ENCODE measurements around the gene RUNX3.

Gene RUNX3

GRCh38 chr1:24903011-24903461 lies 27.0 kb downstream of the RUNX3 start:
- Histone ChIP-seq H3K9me3 (ENCODE audit: control insufficient read depth, insufficient read depth, low read length) (no peaks in the 10 kb centered on the region), H3K36me3 (ENCODE audit: control insufficient read depth, low read length) (peaks cover 18% of the 10 kb centered on the region), H3K27ac (ENCODE audit: low read depth, low read length) (no peak overlapping the region), H3K27me3 (ENCODE audit: control insufficient read depth, low read length) (no peaks in the 10 kb centered on the region), H3K9me2 (replicated peaks; ENCODE audit: control insufficient read depth, low read length) (no peaks in the 10 kb centered on the region), H3K4me2 (ENCODE audit: low read length) (no peak overlapping the region), H3K4me1 (ENCODE audit: control insufficient read depth, low read length) (no peaks in the 10 kb centered on the region), H3F3A (ENCODE audit: control insufficient read depth, insufficient read depth) (no peaks in the 10 kb centered on the region), H4K20me1 (ENCODE audit: control insufficient read depth, insufficient read depth, low read depth, low read length) (no peaks in the 10 kb centered on the region; the same call in 1 of the 2 replicates), H3K79me2 (ENCODE audit: control insufficient read depth, low read length) (no peaks in the 10 kb centered on the region), H3K4me3 (ENCODE audit: low read length) (no peak overlapping the region)
- TF ChIP-seq, protein P1, sequence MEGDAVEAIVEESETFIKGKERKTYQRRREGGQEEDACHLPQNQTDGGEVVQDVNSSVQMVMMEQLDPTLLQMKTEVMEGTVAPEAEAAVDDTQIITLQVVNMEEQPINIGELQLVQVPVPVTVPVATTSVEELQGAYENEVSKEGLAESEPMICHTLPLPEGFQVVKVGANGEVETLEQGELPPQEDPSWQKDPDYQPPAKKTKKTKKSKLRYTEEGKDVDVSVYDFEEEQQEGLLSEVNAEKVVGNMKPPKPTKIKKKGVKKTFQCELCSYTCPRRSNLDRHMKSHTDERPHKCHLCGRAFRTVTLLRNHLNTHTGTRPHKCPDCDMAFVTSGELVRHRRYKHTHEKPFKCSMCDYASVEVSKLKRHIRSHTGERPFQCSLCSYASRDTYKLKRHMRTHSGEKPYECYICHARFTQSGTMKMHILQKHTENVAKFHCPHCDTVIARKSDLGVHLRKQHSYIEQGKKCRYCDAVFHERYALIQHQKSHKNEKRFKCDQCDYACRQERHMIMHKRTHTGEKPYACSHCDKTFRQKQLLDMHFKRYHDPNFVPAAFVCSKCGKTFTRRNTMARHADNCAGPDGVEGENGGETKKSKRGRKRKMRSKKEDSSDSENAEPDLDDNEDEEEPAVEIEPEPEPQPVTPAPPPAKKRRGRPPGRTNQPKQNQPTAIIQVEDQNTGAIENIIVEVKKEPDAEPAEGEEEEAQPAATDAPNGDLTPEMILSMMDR (IDR thresholded peaks at IDR 0.05; ENCODE audit: low read depth, low read length, poor library complexity, severe bottlenecking), result no peak
- TF ChIP-seq EZH2phosphoT487 (IDR thresholded peaks at IDR 0.05; ENCODE audit: borderline replicate concordance, low read length), result no peak

DNA sequence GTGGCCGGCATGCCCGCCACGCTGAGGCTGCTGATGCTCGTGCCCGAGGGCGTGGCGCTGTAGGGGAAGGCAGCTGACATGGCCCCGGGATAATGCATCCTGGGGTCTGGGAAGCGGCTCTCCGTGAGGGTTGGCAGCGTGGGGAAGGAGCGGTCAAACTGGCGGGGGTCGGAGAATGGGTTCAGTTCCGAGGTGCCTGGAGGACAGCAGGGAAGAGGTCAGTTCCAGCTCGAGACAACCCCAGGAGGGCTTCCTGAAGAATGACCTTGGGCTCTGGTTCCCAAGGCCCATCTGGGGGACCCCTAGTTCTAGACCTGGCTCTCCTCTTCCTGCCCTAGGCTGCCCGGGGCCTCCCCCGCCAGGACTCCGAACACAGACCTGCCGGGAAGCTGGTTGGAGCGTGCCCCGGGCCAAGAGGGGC lies 27.6 kb downstream of the RUNX3 start:
- no peaks in the 10 kb centered on the region; the same call in 1 of the 2 replicates for H4K20me1 ChIP-seq (ENCODE audit: control insufficient read depth, insufficient read depth, low read depth, low read length)
- H3K4me2 ChIP-seq (ENCODE audit: low read length), result no peak overlapping the region
- no peak overlapping the region for H3K27ac ChIP-seq (ENCODE audit: low read depth, low read length)
- H3K36me3 ChIP-seq (ENCODE audit: control insufficient read depth, low read length), result peaks cover 18% of the 10 kb centered on the region
- no peaks in the 10 kb centered on the region for H3K9me3 ChIP-seq (ENCODE audit: control insufficient read depth, insufficient read depth, low read length)
- no peaks in the 10 kb centered on the region for H3K9me2 ChIP-seq (replicated peaks; ENCODE audit: control insufficient read depth, low read length)
- no peaks in the 10 kb centered on the region for H3K27me3 ChIP-seq (ENCODE audit: control insufficient read depth, low read length)
- no peaks in the 10 kb centered on the region for H3F3A ChIP-seq (ENCODE audit: control insufficient read depth, insufficient read depth)
- H3K79me2 ChIP-seq (ENCODE audit: control insufficient read depth, low read length), result no peaks in the 10 kb centered on the region
- TF ChIP-seq, protein P1 (IDR thresholded peaks at IDR 0.05; ENCODE audit: low read depth, low read length, poor library complexity, severe bottlenecking), result no peak
- no peak for TF ChIP-seq EZH2phosphoT487 (IDR thresholded peaks at IDR 0.05; ENCODE audit: borderline replicate concordance, low read length)
- H3K4me3 ChIP-seq (ENCODE audit: low read length), result no peak overlapping the region
- H3K4me1 ChIP-seq (ENCODE audit: control insufficient read depth, low read length), result no peaks in the 10 kb centered on the region

GRCh38 chr1:24901791-24902470 lies 28.1 kb downstream of the RUNX3 start:
- Histone ChIP-seq H3F3A (ENCODE audit: control insufficient read depth, insufficient read depth) (no peaks in the 10 kb centered on the region), H3K27ac (ENCODE audit: low read depth, low read length) (no peak overlapping the region), H3K4me3 (ENCODE audit: low read length) (no peak overlapping the region), H3K27me3 (ENCODE audit: control insufficient read depth, low read length) (no peaks in the 10 kb centered on the region), H3K4me1 (ENCODE audit: control insufficient read depth, low read length) (no peaks in the 10 kb centered on the region), H3K4me2 (ENCODE audit: low read length) (no peak overlapping the region), H3K9me3 (ENCODE audit: control insufficient read depth, insufficient read depth, low read length) (no peaks in the 10 kb centered on the region), H3K79me2 (ENCODE audit: control insufficient read depth, low read length) (no peaks in the 10 kb centered on the region), H4K20me1 (ENCODE audit: control insufficient read depth, insufficient read depth, low read depth, low read length) (no peaks in the 10 kb centered on the region; the same call in 1 of the 2 replicates), H3K36me3 (ENCODE audit: control insufficient read depth, low read length) (peaks cover 13% of the 10 kb centered on the region), H3K9me2 (replicated peaks; ENCODE audit: control insufficient read depth, low read length) (no peaks in the 10 kb centered on the region)
- TF ChIP-seq, protein P1 (IDR thresholded peaks at IDR 0.05; ENCODE audit: low read depth, low read length, poor library complexity, severe bottlenecking), result no peak
- no peak for TF ChIP-seq EZH2phosphoT487 (IDR thresholded peaks at IDR 0.05; ENCODE audit: borderline replicate concordance, low read length)
